PFSK-1 (cell line): ENCODE results near the gene TMEM44.

Experiments
- POLR2AphosphoS5 ChIP-seq: IDR thresholded peaks from 2 replicates; pipeline ENCODE4 v1.6.1; 2012; ENCODE audit warnings: low read depth, mild to moderate bottlenecking, control low read depth, low read length, moderate library complexity
- REST ChIP-seq, 2 experiments: IDR thresholded peaks; 2 replicates each; pipeline versions ENCODE4 v1.6.1 to v1.8.0; 2011 to 2012; ENCODE audit warnings: low read depth in 2 of 2, low read length in 2 of 2, control low read depth in 1 of 2, inconsistent platforms in 1 of 2, mild to moderate bottlenecking in 1 of 2, moderate library complexity in 1 of 2; ENCODE audit not compliant: insufficient read depth in 1 of 2
- SIN3A ChIP-seq: IDR thresholded peaks from 2 replicates; pipeline ENCODE4 v1.6.1; 2012; ENCODE audit warnings: mild to moderate bottlenecking, low read length, moderate library complexity, borderline replicate concordance; ENCODE audit not compliant: insufficient read depth
- TAF1 ChIP-seq: IDR thresholded peaks from 2 replicates; pipeline ENCODE4 v1.6.1; 2012; ENCODE audit warnings: low read length, control low read depth, borderline replicate concordance; ENCODE audit not compliant: insufficient read depth

GRCh38 chr3:194588236-194588635, 45.0 kb downstream of the TMEM44 start:
- no peak for TF ChIP-seq SIN3A
- no peak for TF ChIP-seq POLR2AphosphoS5
- TF ChIP-seq REST (IDR thresholded peaks at IDR 0.05; ENCODE audit: insufficient read depth in 1 of 2, low read depth in 2 of 2, low read length in 2 of 2): no peak
- no peak for TF ChIP-seq TAF1
